Measurements from ENCODE around the gene POU5F1.

DNA sequence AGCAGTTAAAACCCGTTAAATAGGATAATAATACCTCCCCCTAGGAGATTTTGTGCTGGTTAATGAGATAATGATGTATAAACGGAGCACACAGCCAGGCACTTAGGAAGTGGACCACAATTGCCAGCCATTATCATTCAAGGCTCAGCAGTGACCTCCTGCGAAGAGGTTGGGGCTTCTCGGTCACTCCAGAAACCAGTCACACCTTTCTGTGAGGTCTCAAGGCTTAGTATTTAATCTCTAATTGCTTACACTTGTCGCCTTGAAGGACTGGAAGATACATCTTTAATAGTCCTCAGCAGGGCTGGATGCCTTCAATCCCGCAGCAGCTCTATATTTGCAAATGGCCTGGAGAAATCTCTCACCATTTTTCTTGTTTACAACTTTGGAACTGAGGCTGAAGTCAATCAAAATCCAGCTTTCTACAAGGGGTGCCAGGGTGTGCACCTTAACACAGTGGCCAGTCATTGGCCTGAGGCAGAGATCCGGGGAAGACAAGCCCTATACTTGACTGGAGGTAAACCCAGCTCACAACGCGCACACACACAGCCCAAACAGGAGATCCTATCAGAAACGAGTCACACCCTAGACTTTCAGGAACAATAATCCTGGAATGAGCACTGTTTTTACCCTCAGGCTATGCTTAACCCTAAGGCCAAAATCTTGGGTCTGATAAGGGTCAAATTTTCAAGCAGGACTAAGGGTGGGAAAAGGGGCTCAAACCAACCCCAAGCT lies 1.2 kb downstream of the POU5F1 start:
- TF ChIP-seq, protein P1, sequence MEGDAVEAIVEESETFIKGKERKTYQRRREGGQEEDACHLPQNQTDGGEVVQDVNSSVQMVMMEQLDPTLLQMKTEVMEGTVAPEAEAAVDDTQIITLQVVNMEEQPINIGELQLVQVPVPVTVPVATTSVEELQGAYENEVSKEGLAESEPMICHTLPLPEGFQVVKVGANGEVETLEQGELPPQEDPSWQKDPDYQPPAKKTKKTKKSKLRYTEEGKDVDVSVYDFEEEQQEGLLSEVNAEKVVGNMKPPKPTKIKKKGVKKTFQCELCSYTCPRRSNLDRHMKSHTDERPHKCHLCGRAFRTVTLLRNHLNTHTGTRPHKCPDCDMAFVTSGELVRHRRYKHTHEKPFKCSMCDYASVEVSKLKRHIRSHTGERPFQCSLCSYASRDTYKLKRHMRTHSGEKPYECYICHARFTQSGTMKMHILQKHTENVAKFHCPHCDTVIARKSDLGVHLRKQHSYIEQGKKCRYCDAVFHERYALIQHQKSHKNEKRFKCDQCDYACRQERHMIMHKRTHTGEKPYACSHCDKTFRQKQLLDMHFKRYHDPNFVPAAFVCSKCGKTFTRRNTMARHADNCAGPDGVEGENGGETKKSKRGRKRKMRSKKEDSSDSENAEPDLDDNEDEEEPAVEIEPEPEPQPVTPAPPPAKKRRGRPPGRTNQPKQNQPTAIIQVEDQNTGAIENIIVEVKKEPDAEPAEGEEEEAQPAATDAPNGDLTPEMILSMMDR (IDR thresholded peaks at IDR 0.05; ENCODE audit: poor library complexity, severe bottlenecking), result no peak
- no peak for TF ChIP-seq REST (IDR thresholded peaks at IDR 0.05; ENCODE audit: borderline replicate concordance)
- no peak for TF ChIP-seq RAD21 (conservative IDR thresholded peaks at IDR 0.05)

All from neural cell (in vitro differentiated cells).